Measurements from ENCODE around the gene ASCL5. TPM values are rescaled to one million over a fixed set of nuclear protein-coding genes. Genes with fewer than 3 reads are reported as not detected.
A peak's percentile ranks its signal among the peaks of the same experiment; 100 is the strongest.

ASCL5 gene
- total and polyA plus RNA-seq, 9 of the 15 experiments (the other 6 are each of a cell fraction or from before 2014, with no cell fraction given) = 0.09 TPM; not detected in 8

- TF ChIP-seq SAFB2 (IDR thresholded peaks at IDR 0.05; ENCODE audit: borderline replicate concordance, low read depth, low read length, severe bottlenecking) (no peak), KLF1 (tag; IDR thresholded peaks at IDR 0.05) (no peak), XRCC4 (IDR thresholded peaks at IDR 0.05; ENCODE audit: extremely low read depth, insufficient read depth, insufficient read length) (no peak), HDAC2 (IDR thresholded peaks at IDR 0.05) (peak; percentile 54; the same call in 1 of the 2 replicates), ZNF780A (CRISPR knock-in tag; IDR thresholded peaks at IDR 0.05) (no peak), ETV1 (tag; conservative IDR thresholded peaks at IDR 0.05; ENCODE audit: low read depth) (peak; percentile 55), TRIM25 (IDR thresholded peaks at IDR 0.05; ENCODE audit: borderline replicate concordance) (no peak), KAT2B (IDR thresholded peaks at IDR 0.05; ENCODE audit: low read depth, low read length) (no peak), ZNF184 (CRISPR knock-in tag; IDR thresholded peaks at IDR 0.05) (no peak), ZNF121 (CRISPR knock-in tag; conservative IDR thresholded peaks at IDR 0.05) (no peak), ZNF263 (CRISPR knock-in tag; IDR thresholded peaks at IDR 0.05; ENCODE audit: borderline replicate concordance) (no peak; the same call in 1 of the 2 replicates), ZNF76 (CRISPR knock-in tag; IDR thresholded peaks at IDR 0.05; ENCODE audit: borderline replicate concordance) (no peak), CEBPB (tag; IDR thresholded peaks at IDR 0.05) (no peak), CREBBP (IDR thresholded peaks at IDR 0.05; ENCODE audit: low read depth, low read length) (no peak), ZNF398 (CRISPR knock-in tag; IDR thresholded peaks at IDR 0.05) (no peak), ZNF717 (CRISPR knock-in tag; IDR thresholded peaks at IDR 0.05) (no peak), CC2D1A (IDR thresholded peaks at IDR 0.05) (peak; percentile 88), YBX1 (IDR thresholded peaks at IDR 0.05) (no peak), MIER1 (IDR thresholded peaks at IDR 0.05; ENCODE audit: low read depth) (no peak), TEAD1 (CRISPR knock-in tag; IDR thresholded peaks at IDR 0.05) (peak; percentile 27 to 55; a peak in 2 of 4 replicates), TBL1XR1 (IDR thresholded peaks at IDR 0.05; ENCODE audit: low read length in 2 of 2) (peak in 1 of 2 experiments; percentile 79; a peak in 2 of 4 replicates), HIVEP1 (CRISPR knock-in tag; IDR thresholded peaks at IDR 0.05) (no peak), ZKSCAN3 (CRISPR knock-in tag; IDR thresholded peaks at IDR 0.05) (no peak), BDP1 (IDR thresholded peaks at IDR 0.05; ENCODE audit: insufficient read depth, insufficient read length) (no peak), ZNF134 (CRISPR knock-in tag; conservative IDR thresholded peaks at IDR 0.05) (peak; percentile 53; the same call in 1 of the 2 replicates), SMAD3 (CRISPR knock-in tag; conservative IDR thresholded peaks at IDR 0.05) (no peak), SMARCA5 (IDR thresholded peaks at IDR 0.05) (no peak)
Measured at GRCh38 chr1:201153474-201154388, 26.7 kb upstream of the ASCL5 start (continued).

Data from K562 (cell line).